CD14-positive monocyte (primary cell): ENCODE data around the gene PLS1. TPM values are rescaled to one million over a fixed set of nuclear protein-coding genes. Genes with fewer than 3 reads are reported as not detected.

ENCODE experiments used
- DNase-seq, 3 donors: peaks; one replicate each; pipeline ENCODE4 v3.0.0-alpha.2; 2011 to 2022
- H2AFZ ChIP-seq: 2 replicates; pipeline ENCODE4 v1.6.0; 2012; ENCODE audit warnings: mild to moderate bottlenecking, low read depth, low read length, inconsistent platforms; ENCODE audit not compliant: insufficient read depth, poor library complexity, severe bottlenecking
- H3K27ac ChIP-seq, 2 donors: 1 replicate in 1 of 2; 2 replicates in 1 of 2; pipeline ENCODE4 v1.5.1; 2012 to 2013; ENCODE audit warnings: low read length in 2 of 2, control low read depth in 1 of 2, inconsistent platforms in 1 of 2, low read depth in 1 of 2, mild to moderate bottlenecking in 1 of 2
- H3K27me3 ChIP-seq, 2 donors: one replicate each; pipeline versions ENCODE4 v1.6.0 to v1.6.1; 2011 to 2013; ENCODE audit warnings: low read length in 2 of 2; ENCODE audit not compliant: control insufficient read depth in 2 of 2, insufficient read depth in 2 of 2
- H3K36me3 ChIP-seq, 2 donors: replicated peaks in 1 of 2; 1 replicate in 1 of 2; 2 replicates in 1 of 2; pipeline versions ENCODE4 v1.5.1 to v1.6.1; 2012 to 2013; ENCODE audit warnings: low read length in 2 of 2, control low read depth in 1 of 2, inconsistent platforms in 1 of 2, mild to moderate bottlenecking in 1 of 2; ENCODE audit not compliant: insufficient read depth in 2 of 2, control insufficient read depth in 1 of 2
- H3K4me1 ChIP-seq, 2 donors: 1 replicate in 1 of 2; 2 replicates in 1 of 2; pipeline versions ENCODE4 v1.5.1 to v1.6.1; 2012 to 2013; ENCODE audit warnings: low read length in 2 of 2, control low read depth in 1 of 2, inconsistent platforms in 1 of 2, mild to moderate bottlenecking in 1 of 2, moderate library complexity in 1 of 2; ENCODE audit not compliant: insufficient read depth in 2 of 2, control insufficient read depth in 1 of 2
- H3K4me2 ChIP-seq: replicated peaks from 2 replicates; pipeline ENCODE3; 2012; ENCODE audit warnings: low read length, moderate library complexity, mild to moderate bottlenecking; ENCODE audit not compliant: poor library complexity, severe bottlenecking; ENCODE audit errors: extremely low read depth
- H3K4me3 ChIP-seq, 3 experiments: fragments of 200-600 bp in 1 of 3; sonication (generic) in 1 of 3; replicated peaks in 1 of 3; 1 replicate in 2 of 3; 2 replicates in 1 of 3; pipeline ENCODE4 v1.5.1; 2011 to 2013; ENCODE audit warnings: low read length in 3 of 3, mild to moderate bottlenecking in 3 of 3, control low read depth in 2 of 3, low read depth in 2 of 3, inconsistent platforms in 1 of 3, moderate library complexity in 1 of 3
- H3K79me2 ChIP-seq: 2 replicates; pipeline ENCODE4 v1.6.0; 2012; ENCODE audit warnings: mild to moderate bottlenecking, control low read depth, inconsistent platforms, low read length, moderate library complexity; ENCODE audit not compliant: insufficient read depth
- H3K9ac ChIP-seq: 2 replicates; pipeline ENCODE4 v1.6.0; 2017; ENCODE audit warnings: low read length, mild to moderate bottlenecking; ENCODE audit not compliant: insufficient read depth, poor library complexity, severe bottlenecking
- H3K9me3 ChIP-seq, 2 donors: replicated peaks in 1 of 2; 1 replicate in 1 of 2; 2 replicates in 1 of 2; pipeline versions ENCODE4 v1.5.1 to v1.6.1; 2012 to 2013; ENCODE audit warnings: low read length in 2 of 2, control low read depth in 1 of 2; ENCODE audit not compliant: control insufficient read depth in 1 of 2, insufficient read depth in 1 of 2
- H4K20me1 ChIP-seq: 2 replicates; pipeline ENCODE4 v1.6.0; 2012; ENCODE audit warnings: mild to moderate bottlenecking, low read length, control low read depth, moderate library complexity; ENCODE audit not compliant: insufficient read depth
- H3K27ac Mint-ChIP-seq, 7 donors: one replicate each; pipeline ENCODE4 v1.8.0; 2020; ENCODE audit warnings: mild to moderate bottlenecking in 7 of 7, mixed read lengths in 7 of 7, moderate library complexity in 6 of 7, inconsistent platforms in 2 of 7
- H3K27me3 Mint-ChIP-seq, 3 donors: one replicate each; pipeline ENCODE4 v1.8.0; 2021 to 2022; ENCODE audit warnings: low read depth in 3 of 3, mild to moderate bottlenecking in 3 of 3, mixed read lengths in 3 of 3, moderate library complexity in 3 of 3, inconsistent platforms in 1 of 3
- H3K36me3 Mint-ChIP-seq, 2 donors: one replicate each; pipeline ENCODE4 v1.8.0; 2020; ENCODE audit warnings: mixed read lengths in 2 of 2, inconsistent platforms in 1 of 2, mild to moderate bottlenecking in 1 of 2
- H3K4me1 Mint-ChIP-seq: one replicate; pipeline ENCODE4 v1.8.0; 2020; ENCODE audit warnings: mild to moderate bottlenecking, mixed read lengths
- H3K4me3 Mint-ChIP-seq, 2 donors: one replicate each; pipeline ENCODE4 v1.8.0; 2020; ENCODE audit warnings: mild to moderate bottlenecking in 2 of 2, mixed read lengths in 2 of 2, moderate library complexity in 1 of 2
- H3K9me3 Mint-ChIP-seq, 7 donors: one replicate each; pipeline ENCODE4 v1.8.0; 2020 to 2022; ENCODE audit warnings: mixed read lengths in 7 of 7, mild to moderate bottlenecking in 6 of 7, moderate library complexity in 6 of 7, inconsistent platforms in 2 of 7
- CTCF ChIP-seq: fragments of 200-600 bp; IDR thresholded peaks from one replicate; pipeline ENCODE4 v1.8.0; 2022; ENCODE audit warnings: antibody characterized with exemption, mild to moderate bottlenecking
- WGBS: methylation state at CpG from one replicate; pipeline ENCODE4 v1.1.5; 2013; ENCODE audit warnings: missing lambda C conversion rate; ENCODE audit not compliant: insufficient coverage; 5-methylcytosine and 5-hydroxymethylcytosine counted together
- intact Hi-C, 2 donors: fragments of 100-400 bp; cut with micrococcal nuclease; formaldehyde crosslinking; loops; one replicate each; pipeline versions ENCODE4 v1.15.0 to v1.15.1; 2023
- polyA plus RNA-seq, 3 donors: library from polyadenylated mRNA; depleted of rRNA in 1 of 3; unstranded in 2 of 3; stranded (reverse) in 1 of 3; fragments of 300-500 nt in 2 of 3; fragments of >200 nt in 1 of 3; fragmentation: Illumina TruSeq in 2 of 3; gene quantifications; 1 replicate in 2 of 3; 2 replicates in 1 of 3; pipeline ENCODE4 v1.2.3, GENCODE V29; 2012 to 2021

PLS1 gene
- polyA plus RNA-seq, 3 donors, result 0.09 to 0.17 TPM; not detected in 1

GRCh38 chr3:142613491-142613890, 17.3 kb downstream of the PLS1 start:
- Histone ChIP-seq H3K4me3 (no peak overlapping the region), H3K36me3 (no peaks in the 10 kb centered on the region), H3K9ac (no peak overlapping the region), H3K27me3 (no peaks in the 10 kb centered on the region), H3K79me2 (no peaks in the 10 kb centered on the region), H3K27ac (no peak overlapping the region), H3K4me2 (no peak overlapping the region), H3K9me3 (no peaks in the 10 kb centered on the region), H4K20me1 (no peaks in the 10 kb centered on the region), H3K4me1 (no peaks in the 10 kb centered on the region), H2AFZ (no peak overlapping the region)
- no CpG with 5 or more reads among the region's 1 CpG for WGBS
- no peak for TF ChIP-seq CTCF
- Mint-ChIP-seq H3K27ac (no peak overlapping the region), H3K36me3 (no peaks in the 10 kb centered on the region), H3K27me3 (no peaks in the 10 kb centered on the region), H3K9me3 (no peaks in the 10 kb centered on the region), H3K4me3 (no peak overlapping the region), H3K4me1 (no peaks in the 10 kb centered on the region)
- intact Hi-C loops, result no loop called here
- no peak for DNase-seq

GRCh38 chr3:142614059-142614626, 17.9 kb downstream of the PLS1 start:
- intact Hi-C loops, result no loop called here
- WGBS, result no CpG with 5 or more reads among the region's 2 CpGs
- H3K9ac ChIP-seq, result no peak overlapping the region
- Mint-ChIP-seq H3K4me1 (no peaks in the 10 kb centered on the region), H3K27ac (no peak overlapping the region), H3K9me3 (no peaks in the 10 kb centered on the region), H3K36me3 (no peaks in the 10 kb centered on the region), H3K27me3 (no peaks in the 10 kb centered on the region), H3K4me3 (no peak overlapping the region)
- H2AFZ ChIP-seq, result no peak overlapping the region
- no peaks in the 10 kb centered on the region for H3K79me2 ChIP-seq
- H4K20me1 ChIP-seq, result no peaks in the 10 kb centered on the region
- no peaks in the 10 kb centered on the region for H3K4me1 ChIP-seq
- no peak for TF ChIP-seq CTCF
- H3K27me3 ChIP-seq, result no peaks in the 10 kb centered on the region
- no peak overlapping the region for H3K4me3 ChIP-seq
- no peaks in the 10 kb centered on the region for H3K9me3 ChIP-seq
- no peak overlapping the region for H3K27ac ChIP-seq
- H3K4me2 ChIP-seq, result no peak overlapping the region
- H3K36me3 ChIP-seq, result no peaks in the 10 kb centered on the region
- DNase-seq, result no peak
